ENCODE results near the gene AKR1C1.
"Not testable (repeated sequence)": the region's sequence is repeated elsewhere in the genome, so short reads cannot be mapped to it uniquely, and the experiment has no call there.

The AKR1C1 gene

GRCh38 chr10:4972369-4973142 lies 9.3 kb downstream of the AKR1C1 start:
- H3K27ac ChIP-seq (ENCODE audit: low read depth, low read length); H3K27me3 ChIP-seq (ENCODE audit: insufficient read depth, low read length); H3K36me3 ChIP-seq (ENCODE audit: insufficient read depth, low read length); H3K4me3 ChIP-seq (ENCODE audit: low read length); H3K9me3 ChIP-seq (ENCODE audit: insufficient read depth, low read depth, low read length); H3K9ac ChIP-seq (ENCODE audit: low read depth, low read length); H3K4me1 ChIP-seq (ENCODE audit: insufficient read depth, low read length): not testable (repeated sequence)
- 98% methylated on average over 12 of the region's 18 CpGs for WGBS

DNA sequence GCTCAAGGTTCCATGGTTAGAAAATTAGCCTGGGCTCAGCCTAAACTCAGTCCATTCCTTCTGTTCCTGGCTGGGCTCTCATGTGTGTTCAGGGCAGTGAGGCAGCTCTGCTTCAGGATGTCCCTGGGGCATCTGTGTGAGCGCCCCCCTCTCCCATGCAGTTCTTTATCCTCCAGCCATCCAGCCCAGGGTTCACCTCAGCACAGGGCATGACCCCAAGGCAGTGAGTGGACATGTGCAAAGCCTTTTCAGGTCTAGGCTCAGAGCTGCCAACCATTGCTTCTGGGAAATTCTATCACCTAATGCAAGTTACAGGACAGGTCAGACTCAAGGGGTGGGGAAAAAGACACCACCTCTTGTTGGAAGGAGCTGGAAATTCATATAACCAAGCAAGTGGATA lies 10.1 kb downstream of the AKR1C1 start:
- 90% methylated on average over 1 of the region's 1 CpG for WGBS
- not testable (repeated sequence) for H3K4me3 ChIP-seq (ENCODE audit: low read length); H3K27ac ChIP-seq (ENCODE audit: low read depth, low read length); H3K9me3 ChIP-seq (ENCODE audit: insufficient read depth, low read depth, low read length); H3K27me3 ChIP-seq (ENCODE audit: insufficient read depth, low read length); H3K4me1 ChIP-seq (ENCODE audit: insufficient read depth, low read length); H3K36me3 ChIP-seq (ENCODE audit: insufficient read depth, low read length); H3K9ac ChIP-seq (ENCODE audit: low read depth, low read length)

GRCh38 chr10:4974400-4974799 lies 11.2 kb downstream of the AKR1C1 start:
- H3K4me1 ChIP-seq (ENCODE audit: insufficient read depth, low read length); H3K36me3 ChIP-seq (ENCODE audit: insufficient read depth, low read length); H3K4me3 ChIP-seq (ENCODE audit: low read length); H3K9ac ChIP-seq (ENCODE audit: low read depth, low read length); H3K27ac ChIP-seq (ENCODE audit: low read depth, low read length); H3K27me3 ChIP-seq (ENCODE audit: insufficient read depth, low read length); H3K9me3 ChIP-seq (ENCODE audit: insufficient read depth, low read depth, low read length): not testable (repeated sequence)

- Histone ChIP-seq H3K9ac (ENCODE audit: low read depth, low read length) (no peak overlapping the region), H3K27ac (ENCODE audit: low read depth, low read length) (no peak overlapping the region), H3K9me3 (ENCODE audit: insufficient read depth, low read depth, low read length) (no peaks in the 10 kb centered on the region), H3K4me1 (ENCODE audit: insufficient read depth, low read length) (no peaks in the 10 kb centered on the region), H3K27me3 (ENCODE audit: insufficient read depth, low read length) (no peaks in the 10 kb centered on the region), H3K36me3 (ENCODE audit: insufficient read depth, low read length) (no peaks in the 10 kb centered on the region), H3K4me3 (ENCODE audit: low read length) (no peak overlapping the region)
These were observed 13.8 kb downstream of the AKR1C1 start for GRCh38 chr10:4977025-4977424.

GRCh38 chr10:4978870-4979269 lies 15.7 kb downstream of the AKR1C1 start:
- Histone ChIP-seq H3K4me1 (ENCODE audit: insufficient read depth, low read length) (no peaks in the 10 kb centered on the region), H3K9ac (ENCODE audit: low read depth, low read length) (no peak overlapping the region), H3K27ac (ENCODE audit: low read depth, low read length) (no peak overlapping the region)

DNA sequence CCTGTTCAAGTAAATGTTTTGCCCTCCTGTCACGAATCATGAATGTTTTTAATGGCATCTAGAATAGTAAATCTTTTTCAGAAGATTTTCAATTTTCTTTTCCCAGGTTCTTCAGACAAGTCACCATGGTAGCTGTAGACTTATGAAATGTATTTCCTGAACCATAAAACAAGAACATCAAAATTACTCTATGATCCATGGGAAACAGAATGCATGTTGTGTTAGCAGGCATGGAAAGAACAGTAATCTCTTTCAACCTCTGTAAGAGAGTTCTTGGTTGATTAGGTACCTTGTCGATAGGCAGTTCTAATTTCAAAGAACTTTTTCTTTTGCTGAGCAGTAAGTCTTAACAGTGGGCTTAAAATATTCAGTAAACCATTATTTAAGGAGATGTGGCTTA lies 17.6 kb downstream of the AKR1C1 start:
- Histone ChIP-seq H3K27me3 (ENCODE audit: insufficient read depth, low read length) (no peaks in the 10 kb centered on the region), H3K36me3 (ENCODE audit: insufficient read depth, low read length) (no peaks in the 10 kb centered on the region), H3K9ac (ENCODE audit: low read depth, low read length) (no peak overlapping the region), H3K27ac (ENCODE audit: low read depth, low read length) (no peak overlapping the region), H3K9me3 (ENCODE audit: insufficient read depth, low read depth, low read length) (no peaks in the 10 kb centered on the region), H3K4me1 (ENCODE audit: insufficient read depth, low read length) (no peaks in the 10 kb centered on the region), H3K4me3 (ENCODE audit: low read length) (no peak overlapping the region)
- WGBS, result 80% methylated on average over 1 of the region's 2 CpGs

More at GRCh38 chr10:4978870-4979269, 15.7 kb downstream of the AKR1C1 start:
- no peaks in the 10 kb centered on the region for H3K36me3 ChIP-seq (ENCODE audit: insufficient read depth, low read length)
- no peaks in the 10 kb centered on the region for H3K27me3 ChIP-seq (ENCODE audit: insufficient read depth, low read length)
- 91% methylated on average over 4 of the region's 4 CpGs for whole genome bisulfite sequencing
- no peak overlapping the region for H3K4me3 ChIP-seq (ENCODE audit: low read length)
- no peaks in the 10 kb centered on the region for H3K9me3 ChIP-seq (ENCODE audit: insufficient read depth, low read depth, low read length)

GRCh38 chr10:4981722-4982471 lies 18.7 kb downstream of the AKR1C1 start:
- no peak overlapping the region for H3K27ac ChIP-seq (ENCODE audit: low read depth, low read length)
- no peaks in the 10 kb centered on the region for H3K4me1 ChIP-seq (ENCODE audit: insufficient read depth, low read length)
- no peaks in the 10 kb centered on the region for H3K36me3 ChIP-seq (ENCODE audit: insufficient read depth, low read length)
- 57% methylated on average over 14 of the region's 14 CpGs for WGBS
- H3K9ac ChIP-seq (ENCODE audit: low read depth, low read length), result no peak overlapping the region
- H3K4me3 ChIP-seq (ENCODE audit: low read length), result no peak overlapping the region
- no peaks in the 10 kb centered on the region for H3K9me3 ChIP-seq (ENCODE audit: insufficient read depth, low read depth, low read length)
- no peaks in the 10 kb centered on the region for H3K27me3 ChIP-seq (ENCODE audit: insufficient read depth, low read length)

GRCh38 chr10:4982764-4983226 lies 19.6 kb downstream of the AKR1C1 start:
- no peak overlapping the region for H3K9ac ChIP-seq (ENCODE audit: low read depth, low read length)
- no peak overlapping the region for H3K4me3 ChIP-seq (ENCODE audit: low read length)
- H3K4me1 ChIP-seq (ENCODE audit: insufficient read depth, low read length), result no peaks in the 10 kb centered on the region
- WGBS, result 93% methylated on average over 9 of the region's 9 CpGs
- no peak overlapping the region for H3K27ac ChIP-seq (ENCODE audit: low read depth, low read length)
- H3K36me3 ChIP-seq (ENCODE audit: insufficient read depth, low read length), result no peaks in the 10 kb centered on the region
- no peaks in the 10 kb centered on the region for H3K9me3 ChIP-seq (ENCODE audit: insufficient read depth, low read depth, low read length)
- no peaks in the 10 kb centered on the region for H3K27me3 ChIP-seq (ENCODE audit: insufficient read depth, low read length)

GRCh38 chr10:4983615-4984216 lies 20.5 kb downstream of the AKR1C1 start:
- H3K27ac ChIP-seq (ENCODE audit: low read depth, low read length), result no peak overlapping the region
- 96% methylated on average over 5 of the region's 5 CpGs for WGBS
- H3K4me1 ChIP-seq (ENCODE audit: insufficient read depth, low read length), result no peaks in the 10 kb centered on the region

DNA sequence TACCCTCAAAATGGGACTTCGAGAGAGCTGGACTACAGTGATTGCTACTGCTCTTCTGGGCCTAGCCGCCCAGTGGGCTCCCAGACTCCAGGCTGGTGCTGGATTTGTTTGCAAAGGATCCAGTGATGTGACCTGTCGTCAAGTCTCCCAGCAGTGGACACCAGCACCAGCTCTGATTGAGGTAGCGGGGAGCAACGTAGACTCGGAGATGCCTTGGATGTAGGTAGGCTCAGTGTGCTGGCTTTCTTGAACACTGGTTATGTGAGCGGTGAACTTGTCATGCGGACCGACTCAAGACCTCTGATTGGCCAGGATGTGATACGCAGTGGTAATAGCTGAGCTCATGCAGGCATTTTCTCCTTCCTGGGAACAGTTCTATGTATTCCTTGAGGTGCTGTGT lies 21.0 kb downstream of the AKR1C1 start:
- Histone ChIP-seq H3K4me3 (ENCODE audit: low read length) (no peak overlapping the region), H3K9ac (ENCODE audit: low read depth, low read length) (no peak overlapping the region), H3K4me1 (ENCODE audit: insufficient read depth, low read length) (no peaks in the 10 kb centered on the region), H3K9me3 (ENCODE audit: insufficient read depth, low read depth, low read length) (no peaks in the 10 kb centered on the region), H3K27ac (ENCODE audit: low read depth, low read length) (no peak overlapping the region), H3K36me3 (ENCODE audit: insufficient read depth, low read length) (no peaks in the 10 kb centered on the region), H3K27me3 (ENCODE audit: insufficient read depth, low read length) (no peaks in the 10 kb centered on the region)
- WGBS, result 94% methylated on average over 10 of the region's 10 CpGs

More at GRCh38 chr10:4983615-4984216, 20.5 kb downstream of the AKR1C1 start:
- no peaks in the 10 kb centered on the region for H3K36me3 ChIP-seq (ENCODE audit: insufficient read depth, low read length)
- no peaks in the 10 kb centered on the region for H3K27me3 ChIP-seq (ENCODE audit: insufficient read depth, low read length)
- no peaks in the 10 kb centered on the region for H3K9me3 ChIP-seq (ENCODE audit: insufficient read depth, low read depth, low read length)
- no peak overlapping the region for H3K9ac ChIP-seq (ENCODE audit: low read depth, low read length)
- no peak overlapping the region for H3K4me3 ChIP-seq (ENCODE audit: low read length)

DNA sequence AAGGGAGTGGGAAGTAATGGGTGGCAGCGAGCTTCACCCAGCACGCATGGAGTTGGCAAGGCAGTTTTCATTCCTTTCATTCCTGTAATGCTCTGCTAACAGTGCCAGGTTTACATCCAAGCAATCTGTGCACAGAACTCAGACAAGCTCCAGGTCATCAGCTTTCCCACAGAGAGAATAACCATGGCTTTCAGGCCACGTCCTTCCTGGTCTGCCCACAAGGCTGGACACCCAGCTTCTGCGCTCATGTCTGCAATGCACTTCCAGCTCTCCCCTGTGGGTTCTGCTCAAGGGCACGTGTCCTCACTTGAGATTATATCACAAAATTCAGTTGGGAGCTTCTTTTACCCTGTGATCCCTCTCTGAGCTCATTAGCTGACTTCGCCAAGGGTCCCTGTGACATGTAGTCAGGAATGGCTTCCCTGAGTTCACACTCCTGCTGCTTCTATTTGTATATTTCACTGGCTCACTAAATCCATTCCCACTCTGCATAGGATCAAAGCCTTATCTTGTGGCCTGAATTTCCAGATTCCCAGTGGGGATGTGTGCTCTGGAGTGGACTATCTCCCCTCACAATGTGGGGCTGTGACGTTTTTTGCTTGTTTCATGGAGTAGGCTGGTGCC lies 21.9 kb downstream of the AKR1C1 start:
- Histone ChIP-seq H3K27me3 (ENCODE audit: insufficient read depth, low read length) (no peaks in the 10 kb centered on the region), H3K27ac (ENCODE audit: low read depth, low read length) (no peak overlapping the region), H3K4me3 (ENCODE audit: low read length) (no peak overlapping the region), H3K4me1 (ENCODE audit: insufficient read depth, low read length) (no peaks in the 10 kb centered on the region), H3K9ac (ENCODE audit: low read depth, low read length) (no peak overlapping the region), H3K36me3 (ENCODE audit: insufficient read depth, low read length) (no peaks in the 10 kb centered on the region), H3K9me3 (ENCODE audit: insufficient read depth, low read depth, low read length) (no peaks in the 10 kb centered on the region)
- WGBS, result 80% methylated on average over 7 of the region's 7 CpGs
